ENCODE data around the gene ZNF226.
"Not testable (repeated sequence)": the region's sequence is repeated elsewhere in the genome, so short reads cannot be mapped to it uniquely, and the experiment has no call there.

Gene ZNF226

DNA sequence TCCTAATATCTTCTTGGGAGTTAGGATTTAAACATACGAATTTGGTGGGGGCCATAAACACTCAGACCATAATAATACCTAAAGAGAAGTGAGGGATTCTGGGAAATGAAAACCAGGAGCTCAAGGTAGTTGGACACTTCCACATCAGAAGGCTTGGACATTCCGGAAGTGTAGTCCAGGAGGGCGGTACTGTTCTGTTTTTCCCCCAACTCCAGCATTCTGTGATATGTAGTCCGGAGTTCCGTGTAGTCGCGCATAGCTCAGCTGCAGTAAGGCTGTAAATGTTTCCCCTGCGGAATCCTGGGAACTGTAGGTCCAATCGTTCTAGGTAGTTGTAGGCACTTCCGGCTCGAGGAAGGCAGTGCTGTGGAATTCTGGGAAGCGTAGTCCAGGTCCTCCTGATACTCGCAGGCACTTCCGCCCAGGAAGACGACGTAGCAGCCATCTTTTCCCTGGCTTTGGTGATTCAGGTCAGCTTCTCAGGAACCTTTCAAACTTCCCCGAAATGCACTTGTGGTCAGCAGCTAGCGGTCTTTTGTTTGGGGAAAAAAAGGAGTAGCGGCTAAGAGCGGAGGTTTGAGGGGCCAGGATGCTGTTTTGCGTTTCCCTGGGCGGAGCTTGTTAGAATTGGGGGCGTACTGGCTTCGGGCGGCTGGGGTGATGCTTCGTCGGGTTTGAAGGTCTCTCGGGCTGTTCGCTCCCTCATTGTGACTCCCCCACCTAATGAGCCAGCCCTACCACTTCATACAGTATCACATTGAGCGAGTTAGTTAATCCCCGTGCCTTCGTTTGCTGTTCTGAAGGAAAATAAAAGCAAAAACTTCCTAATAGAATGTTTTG, at the start of gene ZNF226:
Gene ZNF226, plus strand, starts transcription at position 428 of the 840 bp plus-strand sequence. CDS start 4,981 bp downstream, outside the sequence.
- peak; percentile 99 for DNase-seq (ENCODE audit: low read depth)

DNA sequence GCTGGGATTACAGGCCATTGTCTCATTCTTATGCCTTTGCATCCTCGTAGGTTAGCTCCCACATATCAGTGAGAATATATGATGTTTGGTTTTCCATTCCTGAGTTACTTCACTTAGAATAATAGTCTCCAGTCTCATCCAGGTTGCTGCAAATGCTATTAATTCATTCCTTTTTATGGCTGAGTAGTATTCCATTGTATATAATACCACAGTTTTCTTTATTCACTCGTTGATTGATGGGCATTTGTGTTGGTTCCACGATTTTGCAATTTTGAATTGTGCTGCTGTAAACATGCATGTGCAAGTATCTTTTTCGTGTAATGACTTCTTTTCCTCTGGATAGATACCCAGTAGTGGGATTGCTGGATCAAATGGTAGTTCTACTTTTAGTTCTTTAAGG, 43.7 kb upstream of the ZNF226 start:
- DNase-seq (ENCODE audit: low read depth): not testable (repeated sequence)

- DNase-seq (ENCODE audit: low read depth): no peak
Measured at GRCh38 chr19:44131955-44132354, 32.9 kb upstream of the ZNF226 start.

GRCh38 chr19:44141191-44142058, 23.5 kb upstream of the ZNF226 start, which contains the start of gene ZNF234:
Gene ZNF234 (plus strand): TSS chr19:44141554. CDS start chr19:44144633, 3,079 bp downstream.
- DNase-seq (ENCODE audit: low read depth): peak; percentile 49

DNA sequence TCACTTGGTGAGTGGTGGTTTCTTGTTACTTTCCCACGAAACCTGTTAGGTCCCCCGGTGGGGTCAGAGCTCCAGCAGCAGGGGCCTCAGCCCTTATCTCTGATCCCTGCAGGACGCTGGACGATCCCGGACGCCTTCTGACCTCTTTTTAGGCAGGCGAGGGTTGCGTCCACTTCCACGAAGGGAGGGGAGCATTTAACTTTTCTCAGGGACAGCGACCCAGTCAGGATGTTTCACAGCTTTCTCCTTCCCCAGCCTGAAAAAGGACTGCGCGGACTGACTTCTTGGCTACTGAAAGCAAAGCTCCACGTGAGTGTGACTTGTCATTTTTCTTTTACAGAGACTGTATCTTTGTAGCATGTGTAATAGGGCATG, 22.9 kb upstream of the ZNF226 start:
- DNase-seq (ENCODE audit: low read depth): no peak

DNA sequence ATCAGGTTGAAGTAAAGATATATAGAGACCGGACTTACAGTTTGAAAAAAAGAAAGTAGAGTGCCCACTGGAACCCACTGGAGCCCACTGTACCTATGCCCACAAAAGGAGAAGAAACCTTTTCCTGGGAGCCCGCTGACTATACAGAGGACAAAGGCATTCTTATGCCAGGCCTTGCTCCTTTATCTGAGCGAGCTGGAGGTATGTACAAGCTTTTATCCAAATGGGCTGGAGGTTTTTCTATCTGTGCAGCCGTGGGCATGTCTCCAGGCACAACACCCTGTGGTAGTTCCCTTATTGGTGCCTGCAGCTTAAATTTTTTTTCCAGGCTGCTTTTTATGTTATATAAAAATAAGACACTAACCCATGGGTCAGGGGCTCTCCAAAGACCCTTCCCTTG, 15.1 kb upstream of the ZNF226 start:
- no peak for DNase-seq (ENCODE audit: low read depth)

DNA sequence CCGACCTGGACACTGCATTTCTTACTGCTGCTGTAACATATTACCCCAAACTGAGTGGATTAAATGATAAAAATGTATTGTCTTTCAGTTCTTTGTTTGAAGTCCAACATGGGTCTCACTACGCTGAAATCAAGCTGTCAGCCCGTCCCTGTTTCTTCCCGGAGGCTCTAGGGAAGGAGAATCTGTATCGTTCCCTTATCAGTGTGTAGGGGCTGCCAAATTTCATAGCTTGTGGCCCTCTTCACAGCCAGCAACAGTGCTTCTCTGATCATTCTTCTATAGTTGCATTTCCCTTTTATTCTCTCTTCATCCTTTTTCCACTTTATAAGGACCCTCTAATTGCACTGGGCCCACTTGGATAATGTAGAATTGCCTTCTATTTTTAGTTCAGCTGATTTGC, 13.4 kb upstream of the ZNF226 start:
- DNase-seq (ENCODE audit: low read depth): no peak

GRCh38 chr19:44156475-44156874, 8.4 kb upstream of the ZNF226 start:
- DNase-seq (ENCODE audit: low read depth): no peak

GRCh38 chr19:44163789-44164188, 1.1 kb upstream of the ZNF226 start:
- no peak for DNase-seq (ENCODE audit: low read depth)

DNA sequence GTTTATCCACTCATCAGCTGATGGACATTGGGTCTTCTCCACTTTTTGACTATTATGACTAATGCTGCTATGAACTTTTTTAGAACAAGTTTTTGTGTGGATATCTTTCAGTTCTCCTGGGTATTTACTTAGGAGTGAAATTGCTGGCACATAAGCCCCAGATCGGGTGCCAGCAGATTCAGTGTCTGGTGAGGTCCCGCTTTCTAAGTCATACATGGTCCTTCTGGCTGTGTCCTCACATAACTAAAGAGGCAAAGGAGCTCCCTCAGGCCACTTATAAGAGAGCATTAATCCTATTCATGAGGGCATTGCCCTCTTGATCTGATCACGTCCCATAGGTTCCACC, 600 bp upstream of the ZNF226 start:
- no peak for DNase-seq (ENCODE audit: low read depth)

- DNase-seq (ENCODE audit: low read depth): not testable (repeated sequence)
Measured at GRCh38 chr19:44170660-44171059, 5.8 kb downstream of the ZNF226 start.

DNA sequence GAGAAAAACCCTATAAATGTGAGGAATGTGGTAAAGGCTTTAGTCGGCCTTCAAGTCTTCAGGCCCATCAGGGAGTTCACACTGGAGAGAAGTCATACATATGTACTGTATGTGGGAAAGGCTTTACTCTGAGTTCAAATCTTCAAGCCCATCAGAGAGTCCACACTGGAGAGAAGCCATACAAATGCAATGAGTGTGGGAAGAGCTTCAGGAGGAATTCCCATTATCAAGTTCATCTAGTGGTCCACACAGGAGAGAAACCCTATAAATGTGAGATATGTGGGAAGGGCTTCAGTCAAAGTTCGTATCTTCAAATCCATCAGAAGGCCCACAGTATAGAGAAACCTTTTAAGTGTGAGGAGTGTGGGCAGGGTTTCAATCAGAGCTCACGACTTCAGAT, 11.7 kb downstream of the ZNF226 start:
- no peak for DNase-seq (ENCODE audit: low read depth)

DNA sequence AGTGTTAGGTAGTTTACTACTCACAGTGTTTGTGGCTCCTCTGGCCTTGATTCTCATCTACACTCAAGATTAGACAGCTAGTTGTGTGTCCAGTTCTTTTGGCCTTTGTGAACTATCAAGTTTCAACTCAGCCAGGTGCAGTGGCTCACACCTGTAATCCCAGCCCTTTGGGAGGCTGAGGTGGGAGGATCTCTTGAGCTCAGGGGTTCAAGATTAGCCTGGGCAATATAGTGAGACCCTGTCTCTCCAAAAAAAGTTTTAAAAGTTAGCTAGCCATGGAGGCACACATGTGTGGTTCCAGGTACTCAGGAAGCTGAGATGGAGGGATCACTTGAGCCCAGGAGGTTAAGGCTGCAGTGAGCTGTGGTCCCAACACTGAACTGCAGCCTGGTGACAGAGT, 16.1 kb downstream of the ZNF226 start:
- no peak for DNase-seq (ENCODE audit: low read depth)

GRCh38 chr19:44182145-44182544, 17.2 kb downstream of the ZNF226 start:
- no peak for DNase-seq (ENCODE audit: low read depth)

DNA sequence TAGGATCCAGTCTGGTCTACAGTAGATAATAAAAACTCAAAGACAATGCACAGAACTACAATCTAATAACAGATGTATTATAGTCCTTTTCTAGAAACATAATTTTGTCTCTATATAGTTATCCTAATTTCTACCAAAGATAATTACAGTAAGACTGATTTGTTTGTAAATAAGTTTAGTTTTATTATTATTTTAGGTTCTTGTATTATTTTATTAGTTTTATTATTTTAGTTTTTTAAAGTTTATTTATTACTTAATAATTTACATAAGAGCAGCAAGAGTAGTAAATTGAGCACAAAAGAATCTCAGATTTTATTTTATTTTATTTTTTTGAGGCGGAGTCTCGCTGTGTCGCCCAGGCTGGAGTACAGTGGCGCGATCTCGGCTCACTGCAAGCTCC, 25.1 kb downstream of the ZNF226 start:
- DNase-seq (ENCODE audit: low read depth): no peak

GRCh38 chr19:44192127-44192526, 27.2 kb downstream of the ZNF226 start:
- no peak for DNase-seq (ENCODE audit: low read depth)

- no peak for DNase-seq (ENCODE audit: low read depth)
Measured at GRCh38 chr19:44196772-44197171, 31.9 kb downstream of the ZNF226 start.

- DNase-seq (ENCODE audit: low read depth): no peak
Measured at GRCh38 chr19:44202470-44202869, 37.6 kb downstream of the ZNF226 start.

DNA sequence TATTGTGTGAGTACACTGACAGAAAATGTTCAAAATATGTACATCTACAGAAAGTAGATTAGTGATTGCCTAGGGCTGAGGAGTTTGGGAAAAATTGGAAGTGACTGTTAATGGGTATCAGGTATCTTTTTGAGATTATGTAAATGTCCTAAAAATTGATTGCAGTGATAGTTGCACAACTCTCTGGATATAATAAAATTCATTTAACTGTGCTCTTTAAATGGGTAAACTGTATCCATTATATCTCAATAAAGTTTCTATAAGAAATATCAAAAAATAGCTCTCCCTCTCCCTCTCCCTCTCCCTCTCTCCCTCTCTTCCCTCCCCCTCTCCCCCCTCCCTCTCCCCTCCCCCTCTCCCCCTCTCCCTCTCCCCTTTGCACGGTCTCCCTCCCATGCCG, 38.1 kb downstream of the ZNF226 start:
- DNase-seq (ENCODE audit: low read depth): no peak

- DNase-seq (ENCODE audit: low read depth): not testable (repeated sequence)
Measured at GRCh38 chr19:44203877-44204276, 39.0 kb downstream of the ZNF226 start.

- DNase-seq (ENCODE audit: low read depth): no peak
Measured at GRCh38 chr19:44204772-44205171, 39.9 kb downstream of the ZNF226 start.

DNA sequence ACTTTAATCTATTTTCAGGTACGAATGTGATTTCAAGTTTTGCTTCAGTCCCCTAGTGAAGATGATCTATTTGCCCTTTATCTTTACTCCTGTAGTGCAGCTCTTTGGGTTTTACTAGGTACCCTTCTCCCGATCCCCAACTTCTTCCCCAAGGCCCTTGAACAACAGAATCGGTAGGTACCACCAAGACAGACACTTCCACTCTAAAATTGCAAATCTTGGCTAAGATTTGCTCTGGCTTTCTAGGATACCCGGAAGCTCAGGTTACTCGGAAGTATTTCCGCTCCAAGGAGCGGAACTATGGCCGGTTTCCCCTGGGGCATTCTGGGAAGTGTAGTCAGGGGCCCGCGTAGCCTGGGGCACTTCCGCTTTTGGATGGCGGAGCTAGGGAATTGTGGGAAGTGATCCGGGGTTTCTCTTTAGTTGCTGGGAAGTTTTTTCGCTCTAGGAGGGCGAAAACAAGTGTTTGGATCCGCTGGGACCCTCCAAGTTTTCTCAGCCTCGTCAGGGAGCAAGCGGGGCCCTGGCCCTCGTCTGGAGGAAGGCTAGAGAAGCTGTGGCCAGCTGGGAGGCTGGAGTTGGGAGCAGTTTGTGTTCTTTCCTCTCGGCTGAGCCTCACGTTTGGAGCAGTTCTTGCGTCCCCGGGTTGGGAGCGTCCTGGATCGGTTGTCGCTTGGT, 42.4 kb downstream of the ZNF226 start:
- peak; percentile 87 for DNase-seq (ENCODE audit: low read depth)
